Pons (tissue), 1 donor: ENCODE measurements around the gene GOLPH3L.
"Not testable (repeated sequence)": the region's sequence is repeated elsewhere in the genome, so short reads cannot be mapped to it uniquely, and the experiment has no call there.

ENCODE experiments used
- DNase-seq: peaks from one replicate; pipeline ENCODE4 v3.0.0-alpha.2; 2016; ENCODE audit warnings: low spot score

GOLPH3L gene

GRCh38 chr1:150696995-150697927 is at the start of gene GOLPH3L:
Gene GOLPH3L, minus strand, starts transcription at chr1:150697154. Its CDS starts 2,316 bp downstream, at chr1:150694838.
- DNase-seq: peak; percentile 99

GRCh38 chr1:150730130-150730721 is 33.3 kb upstream of the GOLPH3L start:
- no peak for DNase-seq

- no peak for DNase-seq
Measured at GRCh38 chr1:150724336-150724735, 27.4 kb upstream of the GOLPH3L start.

- DNase-seq: no peak
Measured at GRCh38 chr1:150720703-150721102, 23.7 kb upstream of the GOLPH3L start, which contains the start of gene HORMAD1. Gene HORMAD1, minus strand, starts transcription at chr1:150720895. Its CDS starts 1,390 bp downstream, at chr1:150719505.

GRCh38 chr1:150720098-150720497 is 23.1 kb upstream of the GOLPH3L start:
- DNase-seq: no peak

GRCh38 chr1:150718225-150718891 is 21.4 kb upstream of the GOLPH3L start:
- DNase-seq: no peak

GRCh38 chr1:150709031-150709430 is 12.1 kb upstream of the GOLPH3L start:
- DNase-seq: not testable (repeated sequence)

- no peak for DNase-seq
Measured at GRCh38 chr1:150708595-150708994, 11.6 kb upstream of the GOLPH3L start.

GRCh38 chr1:150706091-150706490 is 9.1 kb upstream of the GOLPH3L start:
- DNase-seq: no peak

GRCh38 chr1:150703427-150703826 is 6.5 kb upstream of the GOLPH3L start:
- no peak for DNase-seq

- no peak for DNase-seq
Measured at GRCh38 chr1:150696590-150696989, 364 bp downstream of the GOLPH3L start.

- DNase-seq: no peak
Measured at GRCh38 chr1:150696162-150696561, 792 bp downstream of the GOLPH3L start.

GRCh38 chr1:150695561-150695960 is 1.4 kb downstream of the GOLPH3L start:
- DNase-seq: no peak

GRCh38 chr1:150692720-150693119 is 4.2 kb downstream of the GOLPH3L start:
- DNase-seq: no peak

GRCh38 chr1:150688763-150689162 is 8.2 kb downstream of the GOLPH3L start:
- peak; percentile 10 for DNase-seq

- no peak for DNase-seq
Measured at GRCh38 chr1:150686275-150686674, 10.7 kb downstream of the GOLPH3L start.

GRCh38 chr1:150683914-150684313 is 13.0 kb downstream of the GOLPH3L start:
- no peak for DNase-seq

- no peak for DNase-seq
Measured at GRCh38 chr1:150678988-150679387, 18.0 kb downstream of the GOLPH3L start.

- no peak for DNase-seq
Measured at GRCh38 chr1:150674881-150675280, 22.1 kb downstream of the GOLPH3L start.

- no peak for DNase-seq
Measured at GRCh38 chr1:150663321-150663720, 33.6 kb downstream of the GOLPH3L start.

GRCh38 chr1:150662811-150663210 is 34.1 kb downstream of the GOLPH3L start:
- DNase-seq: no peak

- DNase-seq: no peak
Measured at GRCh38 chr1:150661156-150661555, 35.8 kb downstream of the GOLPH3L start.

GRCh38 chr1:150660584-150660983 is 36.4 kb downstream of the GOLPH3L start:
- DNase-seq: no peak
